Effector memory CD4-positive, alpha-beta T cell (primary cell): Measurements from ENCODE around the gene NHSL2.
A peak's percentile ranks its signal among the peaks of the same experiment; 100 is the strongest.

ENCODE experiments used
- DNase-seq, 3 donors: peaks; one replicate each; pipeline ENCODE4 v3.0.0-alpha.2; 2020
- H3K27ac ChIP-seq: 2 replicates; pipeline ENCODE4 v1.7.0; 2013; ENCODE audit warnings: mild to moderate bottlenecking, low read length, moderate library complexity; ENCODE audit not compliant: insufficient read depth, poor library complexity, severe bottlenecking
- H3K27me3 ChIP-seq: replicated peaks from 2 replicates; pipeline ENCODE4 v1.7.0; 2013; ENCODE audit warnings: mild to moderate bottlenecking, low read length; ENCODE audit not compliant: insufficient read depth, control insufficient read depth, poor library complexity, severe bottlenecking
- H3K36me3 ChIP-seq: 2 replicates; pipeline ENCODE4 v1.7.0; 2013; ENCODE audit warnings: mild to moderate bottlenecking, low read length, moderate library complexity; ENCODE audit not compliant: control insufficient read depth, insufficient read depth
- H3K4me1 ChIP-seq: 2 replicates; pipeline ENCODE4 v1.7.0; 2013; ENCODE audit warnings: low read length, mild to moderate bottlenecking; ENCODE audit not compliant: control insufficient read depth, insufficient read depth, poor library complexity, severe bottlenecking
- H3K4me3 ChIP-seq: 2 replicates; pipeline ENCODE4 v1.7.0; 2013; ENCODE audit warnings: low read length, low read depth, mild to moderate bottlenecking; ENCODE audit not compliant: insufficient read depth, poor library complexity, severe bottlenecking
- H3K9me3 ChIP-seq: 2 replicates; pipeline ENCODE4 v1.7.0; 2013; ENCODE audit warnings: mild to moderate bottlenecking, low read length, moderate library complexity; ENCODE audit not compliant: control insufficient read depth

The NHSL2 gene

DNA sequence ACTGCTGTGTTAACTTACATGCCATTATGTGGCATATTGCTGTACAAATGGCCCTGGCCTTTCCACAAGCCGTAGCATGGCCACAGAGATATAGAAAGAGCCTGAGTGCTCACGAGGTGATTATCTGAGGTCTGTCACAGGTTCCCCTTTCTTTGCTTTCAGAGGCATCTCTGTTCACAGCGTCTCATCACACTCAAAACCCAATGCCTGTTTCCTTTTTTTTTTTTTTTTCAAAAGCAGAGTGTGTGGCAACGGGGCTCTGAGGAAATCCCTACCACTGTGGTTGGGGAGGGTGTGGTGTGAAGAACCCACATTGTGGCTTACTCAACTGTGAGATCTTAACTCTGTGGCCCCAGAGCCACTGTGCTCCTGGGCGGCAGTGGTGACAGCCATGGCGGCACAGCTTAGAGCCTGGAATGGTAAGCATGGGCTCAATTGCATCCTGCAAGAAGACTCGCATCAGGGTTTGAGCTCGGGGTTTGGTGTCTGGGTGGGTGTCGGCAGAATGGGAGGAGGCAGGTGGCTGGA, 190.2 kb downstream of the NHSL2 start:
- Histone ChIP-seq H3K4me3 (peak overlapping the region; percentile 42), H3K4me1 (peaks cover 48% of the 10 kb centered on the region), H3K36me3 (no peaks in the 10 kb centered on the region), H3K27me3 (no peaks in the 10 kb centered on the region), H3K27ac (peak overlapping the region; percentile 84), H3K9me3 (no peaks in the 10 kb centered on the region)
- DNase-seq: peak; percentile 70 to 76 (median 72)

DNA sequence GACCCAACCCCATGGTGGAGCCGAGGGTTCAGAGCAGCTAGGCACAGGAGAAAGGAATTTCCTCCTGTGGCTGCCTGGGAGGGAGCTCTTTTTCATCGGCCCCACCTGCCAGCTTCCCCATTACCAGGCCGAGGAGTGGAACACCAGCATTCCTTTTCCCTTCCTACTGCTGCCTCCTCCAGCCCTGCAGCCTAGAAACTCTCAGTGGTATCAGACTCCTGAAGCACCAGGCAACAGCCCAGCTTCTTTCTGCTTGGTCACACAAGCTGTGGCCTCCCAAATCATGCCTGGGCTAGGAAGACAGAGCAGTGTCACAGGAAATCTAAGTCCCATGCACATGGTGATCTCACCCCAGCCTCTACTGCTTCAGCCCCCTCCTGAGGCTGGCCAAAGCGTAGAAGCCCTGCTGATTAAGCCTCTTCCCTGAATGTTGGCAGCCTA, 191.0 kb downstream of the NHSL2 start:
- peak overlapping the region; percentile 84 for H3K27ac ChIP-seq
- H3K36me3 ChIP-seq: no peaks in the 10 kb centered on the region
- peaks cover 43% of the 10 kb centered on the region for H3K4me1 ChIP-seq
- no peaks in the 10 kb centered on the region for H3K27me3 ChIP-seq
- DNase-seq: no peak
- peak overlapping the region; percentile 42 for H3K4me3 ChIP-seq
- no peaks in the 10 kb centered on the region for H3K9me3 ChIP-seq

DNA sequence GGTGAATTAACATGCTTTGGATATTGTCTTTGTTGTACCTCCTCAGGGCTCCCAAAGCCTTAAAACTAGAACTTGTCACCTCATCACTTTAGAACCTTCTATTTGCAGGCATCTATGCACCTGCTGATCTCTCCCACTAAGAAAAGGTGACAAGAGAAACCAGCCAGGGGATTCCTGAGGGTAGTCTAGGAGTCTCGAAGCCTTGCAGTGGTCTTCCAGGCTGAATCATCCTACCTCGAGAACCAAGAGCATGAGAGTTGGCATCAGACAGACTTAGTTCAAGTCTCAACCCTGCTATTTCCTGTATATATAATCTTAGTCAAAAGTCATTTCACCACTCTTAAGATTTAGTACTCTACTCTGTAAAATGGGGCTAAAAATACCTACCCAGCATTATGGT, 191.5 kb downstream of the NHSL2 start:
- DNase-seq: no peak
- Histone ChIP-seq H3K27me3 (no peaks in the 10 kb centered on the region), H3K36me3 (no peaks in the 10 kb centered on the region), H3K4me3 (peak overlapping the region; percentile 42), H3K9me3 (no peaks in the 10 kb centered on the region), H3K4me1 (peaks cover 43% of the 10 kb centered on the region), H3K27ac (peak overlapping the region; percentile 84)

DNA sequence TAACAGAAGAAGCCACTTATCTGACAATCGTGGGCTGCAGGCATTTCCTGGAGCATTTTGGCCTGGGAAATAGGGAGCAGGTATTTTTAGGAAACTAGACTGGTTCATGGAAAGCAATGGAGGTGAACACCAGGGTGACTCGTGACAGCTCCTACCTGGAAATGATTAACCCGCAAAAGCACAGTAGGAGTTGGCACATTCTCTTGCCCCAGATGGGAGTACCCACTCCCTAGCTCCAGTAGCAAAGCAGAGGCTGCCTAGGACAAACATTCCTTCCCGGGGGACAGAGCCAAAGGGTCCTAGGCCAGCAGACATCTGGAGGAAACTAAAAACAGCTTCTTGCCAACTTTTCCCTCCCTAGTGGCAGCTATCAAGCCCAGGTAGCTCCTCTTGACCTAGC, 192.1 kb downstream of the NHSL2 start:
- no peak for DNase-seq
- Histone ChIP-seq H3K4me1 (peaks cover 43% of the 10 kb centered on the region), H3K36me3 (no peaks in the 10 kb centered on the region), H3K4me3 (no peak overlapping the region), H3K27me3 (no peaks in the 10 kb centered on the region), H3K9me3 (no peaks in the 10 kb centered on the region), H3K27ac (peak overlapping the region; percentile 84)

DNA sequence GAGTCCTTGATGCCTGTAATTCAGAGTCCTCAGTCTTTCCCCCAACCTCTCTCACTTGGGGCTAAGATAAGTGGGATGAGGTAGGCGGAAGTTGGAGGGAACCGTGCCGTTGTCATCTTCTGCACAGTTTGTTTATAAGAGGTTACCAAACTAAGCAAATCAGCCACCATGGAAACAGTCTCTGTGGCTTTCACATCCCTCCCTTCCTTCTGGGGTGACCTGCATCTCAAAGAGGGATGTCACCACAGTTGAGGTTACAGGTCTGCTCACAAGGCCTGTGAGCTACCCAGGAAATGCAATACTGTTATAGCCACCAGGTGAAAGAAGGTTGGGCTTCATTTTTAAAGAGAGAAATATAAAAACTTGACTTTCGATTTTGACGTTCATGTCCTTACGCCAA, 194.8 kb downstream of the NHSL2 start:
- Histone ChIP-seq H3K4me3 (no peak overlapping the region), H3K36me3 (no peaks in the 10 kb centered on the region), H3K9me3 (no peaks in the 10 kb centered on the region), H3K27ac (peak overlapping the region; percentile 86), H3K27me3 (no peaks in the 10 kb centered on the region), H3K4me1 (peaks cover 37% of the 10 kb centered on the region)
- peak; percentile 68 to 70 (median 69) for DNase-seq

DNA sequence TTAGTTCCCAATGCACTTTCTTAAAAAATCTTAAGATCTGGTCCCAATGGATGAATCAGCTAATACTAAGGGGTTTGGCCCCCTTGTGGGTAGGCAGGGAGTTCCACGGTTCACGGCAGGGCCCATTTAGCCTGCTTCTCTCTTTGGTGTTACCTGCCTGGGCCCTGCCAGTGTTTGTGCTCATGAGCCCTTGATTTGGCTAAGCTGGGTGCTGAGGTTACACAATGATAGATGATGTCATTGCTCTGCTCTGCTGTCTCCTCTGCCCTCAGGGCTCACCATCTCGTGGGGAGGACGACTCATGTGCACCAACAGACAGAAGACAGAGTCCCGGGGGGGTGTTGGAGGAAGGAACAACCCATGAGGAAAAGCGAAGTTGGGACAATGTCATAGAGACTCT, 196.7 kb downstream of the NHSL2 start:
- DNase-seq: peak in 2 of 3 donors; percentile 29 to 40
- peaks cover 27% of the 10 kb centered on the region for H3K4me1 ChIP-seq

DNA sequence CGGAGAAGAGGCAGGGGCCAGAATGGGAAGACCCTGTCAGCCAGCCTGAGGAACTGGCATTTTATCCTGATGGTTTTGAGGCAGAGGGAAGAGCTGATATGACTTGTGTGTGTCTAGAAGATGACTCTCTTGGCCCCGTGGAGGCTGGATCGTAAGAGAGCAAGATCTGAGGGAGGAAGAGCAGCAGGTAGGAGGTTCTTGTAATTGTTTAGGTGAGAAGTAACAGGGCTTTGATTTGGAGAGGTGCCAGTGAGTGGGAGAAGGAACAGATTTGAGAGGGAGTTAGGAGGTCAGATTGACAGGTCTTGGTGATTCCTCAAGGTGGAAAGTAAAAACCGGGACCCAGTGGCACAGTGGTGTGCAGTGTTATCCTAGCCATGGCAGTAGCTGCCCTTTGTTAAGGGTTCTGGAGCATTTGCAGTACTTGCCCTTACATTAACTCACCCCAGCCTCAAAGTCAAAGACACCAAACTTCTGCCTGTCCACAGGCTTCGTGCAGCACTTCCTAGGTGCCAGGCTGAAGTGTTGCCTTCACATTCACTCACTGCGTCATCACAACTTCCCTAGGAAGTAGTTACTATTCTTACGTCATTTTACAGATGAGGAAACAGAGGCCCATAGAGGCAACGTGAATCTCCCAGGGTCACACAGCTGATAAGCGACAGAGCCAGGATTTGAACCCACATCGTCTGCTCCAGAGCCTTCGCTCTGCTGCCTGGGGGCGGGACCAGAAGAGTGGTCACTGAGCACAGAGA, 197.4 kb downstream of the NHSL2 start:
- DNase-seq: no peak
- no peaks in the 10 kb centered on the region for H3K9me3 ChIP-seq
- no peaks in the 10 kb centered on the region for H3K36me3 ChIP-seq
- peaks cover 22% of the 10 kb centered on the region for H3K4me1 ChIP-seq
- H3K27ac ChIP-seq: peak overlapping the region; percentile 19
- H3K27me3 ChIP-seq: no peaks in the 10 kb centered on the region
- H3K4me3 ChIP-seq: no peak overlapping the region

More for the DNA sequence above, 196.7 kb downstream of the NHSL2 start:
- Histone ChIP-seq H3K36me3 (no peaks in the 10 kb centered on the region), H3K27me3 (no peaks in the 10 kb centered on the region), H3K9me3 (no peaks in the 10 kb centered on the region), H3K4me3 (no peak overlapping the region), H3K27ac (peak overlapping the region; percentile 19)

DNA sequence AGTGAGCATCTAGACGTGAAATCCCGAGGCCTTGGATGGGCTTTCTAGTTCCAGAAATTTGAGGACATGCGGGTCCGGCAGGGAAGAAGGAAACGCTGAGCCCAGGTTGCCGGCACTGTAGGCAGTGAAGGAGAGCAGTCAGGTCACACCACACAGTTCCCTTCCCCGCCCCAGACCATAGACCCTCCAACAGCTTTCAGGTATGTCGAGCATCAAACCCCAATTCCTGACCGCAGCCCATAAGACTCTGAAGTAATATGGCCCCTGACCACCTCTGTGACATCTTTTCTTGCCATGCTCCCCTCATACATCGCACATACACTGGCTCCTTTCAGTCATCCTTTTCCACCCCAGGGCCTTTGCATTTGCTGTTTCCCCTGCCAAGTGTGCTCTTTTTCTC, 198.0 kb downstream of the NHSL2 start:
- Histone ChIP-seq H3K27me3 (no peaks in the 10 kb centered on the region), H3K9me3 (no peaks in the 10 kb centered on the region), H3K4me1 (peaks cover 15% of the 10 kb centered on the region), H3K4me3 (no peak overlapping the region), H3K36me3 (no peaks in the 10 kb centered on the region), H3K27ac (no peak overlapping the region)
- no peak for DNase-seq

DNA sequence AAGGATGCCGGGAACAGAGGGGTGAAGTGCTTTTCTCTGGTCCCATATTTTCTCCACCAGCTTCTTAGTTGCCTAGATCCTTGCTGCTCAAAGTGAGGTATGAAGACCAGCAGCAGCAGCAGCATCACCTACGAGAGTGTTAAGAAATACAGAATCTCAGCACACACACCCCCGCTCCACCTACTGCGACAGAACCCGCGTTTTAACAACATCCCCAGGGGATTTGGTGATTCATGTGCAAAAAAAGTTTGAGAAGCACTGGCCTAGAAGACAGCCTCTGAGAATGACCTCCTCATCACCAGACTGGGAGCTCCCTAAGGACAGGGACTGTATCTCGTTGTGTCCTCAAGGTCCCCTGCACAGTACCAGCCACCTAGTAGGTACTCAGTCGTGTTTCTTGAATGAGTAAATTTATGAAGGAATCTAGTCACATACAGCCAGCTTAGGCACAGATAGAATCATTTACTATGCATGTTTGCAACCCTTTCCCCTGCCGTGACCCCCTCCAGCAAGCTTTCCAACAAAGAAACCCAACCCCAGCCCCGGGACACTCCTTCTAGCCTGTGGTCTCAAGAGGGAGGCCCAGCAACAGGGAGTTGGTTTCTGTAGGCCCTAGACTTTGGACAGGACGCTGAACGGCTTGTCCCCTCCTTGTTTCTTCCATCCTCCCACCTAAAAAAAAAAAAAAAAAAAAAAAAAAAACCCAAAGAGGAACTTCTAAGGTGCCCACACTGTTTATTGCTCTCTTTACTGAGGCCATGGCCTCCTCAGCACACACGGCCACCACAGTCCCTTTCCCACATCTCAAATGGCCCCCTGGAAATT, 199.6 kb downstream of the NHSL2 start:
- no peak overlapping the region for H3K27ac ChIP-seq
- no peak for DNase-seq
- no peak overlapping the region for H3K4me3 ChIP-seq
- H3K4me1 ChIP-seq: peaks cover 3% of the 10 kb centered on the region
- no peaks in the 10 kb centered on the region for H3K36me3 ChIP-seq
- H3K9me3 ChIP-seq: no peaks in the 10 kb centered on the region
- no peaks in the 10 kb centered on the region for H3K27me3 ChIP-seq
